Measurements from ENCODE around the gene NKD1.

The NKD1 gene

DNA sequence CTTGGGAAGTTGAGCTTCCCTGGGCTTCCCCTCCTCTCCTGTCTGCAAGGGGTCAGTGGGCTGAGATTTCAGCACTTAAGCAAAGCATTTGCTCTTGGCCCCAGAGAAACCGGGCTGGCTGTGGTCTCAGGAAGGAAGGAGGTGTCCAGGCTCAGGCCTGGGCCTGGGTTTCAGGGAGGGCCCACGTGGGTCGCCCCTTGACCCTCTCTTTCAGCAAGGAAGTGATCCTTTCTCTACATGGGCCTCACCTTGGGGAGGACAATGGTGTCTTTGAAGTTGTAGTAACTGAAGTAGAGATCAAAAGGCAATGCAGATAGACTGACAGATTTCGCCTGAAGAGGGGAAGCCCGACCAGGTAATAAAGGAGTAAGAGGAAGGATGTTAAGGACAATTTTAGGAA lies 147.9 kb downstream of the NKD1 start:
- Mint-ChIP-seq H3K4me3 (peak overlapping the region; percentile 44), H3K4me1 (ENCODE audit: low read depth) (peaks cover 61% of the 10 kb centered on the region), H3K9me3 (peaks cover 2% of the 10 kb centered on the region), H3K27me3 (ENCODE audit: low read depth) (peaks cover 4% of the 10 kb centered on the region), H3K36me3 (ENCODE audit: low read depth) (peaks cover 13% of the 10 kb centered on the region), H3K27ac (peak overlapping the region; percentile 85)
- no peak for DNase-seq (ENCODE audit: low spot score)

DNA sequence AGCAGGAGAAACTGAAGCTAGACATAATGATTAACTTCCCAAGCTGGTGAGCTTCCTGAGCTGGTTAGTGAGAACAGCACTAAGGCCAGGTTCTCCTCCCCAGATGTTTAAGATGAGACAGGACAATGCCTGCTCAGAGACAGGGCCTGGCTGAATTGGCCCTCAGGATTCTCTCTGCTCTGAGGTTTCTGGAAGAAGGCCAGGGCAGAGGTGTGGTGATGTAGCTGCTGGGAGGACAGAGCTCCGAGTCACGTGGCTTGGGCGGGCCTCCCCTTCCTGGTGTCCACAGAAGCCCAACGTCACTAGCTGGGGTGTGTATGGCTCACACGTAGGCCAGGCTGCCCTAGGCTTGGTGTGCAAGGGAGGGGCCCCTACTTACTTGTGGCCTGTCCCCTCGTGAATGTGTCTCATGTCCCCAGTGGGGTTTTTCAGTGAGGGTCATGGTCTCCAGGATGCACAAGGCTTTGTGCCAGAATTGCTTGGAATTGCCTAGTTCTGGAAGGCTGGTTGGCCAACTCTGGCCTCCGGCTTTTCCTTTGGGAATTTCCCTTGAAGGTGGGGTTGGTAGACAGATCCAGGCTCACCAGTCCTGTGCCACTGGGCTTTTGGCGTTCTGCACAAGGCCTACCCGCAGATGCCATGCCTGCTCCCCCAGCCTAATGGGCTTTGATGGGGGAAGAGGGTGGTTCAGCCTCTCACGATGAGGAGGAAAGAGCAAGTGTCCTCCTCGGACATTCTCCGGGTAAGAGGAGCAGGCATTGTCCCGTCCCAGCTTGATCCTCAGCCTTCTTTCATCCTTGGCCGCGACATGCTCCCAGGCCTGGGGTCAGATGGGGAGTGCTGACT lies 148.6 kb downstream of the NKD1 start:
- peaks cover 19% of the 10 kb centered on the region for H3K36me3 Mint-ChIP-seq (ENCODE audit: low read depth)
- peak overlapping the region; percentile 85 for H3K27ac Mint-ChIP-seq
- H3K4me3 Mint-ChIP-seq, result peak overlapping the region; percentile 81
- peaks cover 61% of the 10 kb centered on the region for H3K4me1 Mint-ChIP-seq (ENCODE audit: low read depth)
- DNase-seq (ENCODE audit: low spot score), result peak; percentile 38
- H3K9me3 Mint-ChIP-seq, result peaks cover 8% of the 10 kb centered on the region
- peaks cover 4% of the 10 kb centered on the region for H3K27me3 Mint-ChIP-seq (ENCODE audit: low read depth)

DNA sequence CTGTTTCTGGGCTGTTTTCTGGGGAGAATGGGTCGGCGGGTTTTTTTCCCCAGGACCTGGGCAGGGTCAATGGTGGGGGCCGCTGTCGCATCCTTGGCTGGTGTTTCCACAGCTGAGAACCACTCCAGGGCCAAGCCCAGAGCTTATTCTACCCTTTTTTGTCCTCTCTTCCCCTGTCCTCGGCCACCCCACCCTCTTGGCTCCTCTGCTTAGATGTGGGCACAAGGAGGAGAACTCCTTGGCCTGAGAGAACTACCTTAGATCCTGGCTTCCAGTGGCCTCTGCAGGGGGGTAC lies 149.2 kb downstream of the NKD1 start:
- Mint-ChIP-seq H3K4me3 (peak overlapping the region; percentile 81), H3K36me3 (ENCODE audit: low read depth) (peaks cover 22% of the 10 kb centered on the region), H3K27me3 (ENCODE audit: low read depth) (peaks cover 4% of the 10 kb centered on the region), H3K9me3 (peaks cover 8% of the 10 kb centered on the region), H3K27ac (peak overlapping the region; percentile 85), H3K4me1 (ENCODE audit: low read depth) (peaks cover 59% of the 10 kb centered on the region)
- DNase-seq (ENCODE audit: low spot score), result no peak

DNA sequence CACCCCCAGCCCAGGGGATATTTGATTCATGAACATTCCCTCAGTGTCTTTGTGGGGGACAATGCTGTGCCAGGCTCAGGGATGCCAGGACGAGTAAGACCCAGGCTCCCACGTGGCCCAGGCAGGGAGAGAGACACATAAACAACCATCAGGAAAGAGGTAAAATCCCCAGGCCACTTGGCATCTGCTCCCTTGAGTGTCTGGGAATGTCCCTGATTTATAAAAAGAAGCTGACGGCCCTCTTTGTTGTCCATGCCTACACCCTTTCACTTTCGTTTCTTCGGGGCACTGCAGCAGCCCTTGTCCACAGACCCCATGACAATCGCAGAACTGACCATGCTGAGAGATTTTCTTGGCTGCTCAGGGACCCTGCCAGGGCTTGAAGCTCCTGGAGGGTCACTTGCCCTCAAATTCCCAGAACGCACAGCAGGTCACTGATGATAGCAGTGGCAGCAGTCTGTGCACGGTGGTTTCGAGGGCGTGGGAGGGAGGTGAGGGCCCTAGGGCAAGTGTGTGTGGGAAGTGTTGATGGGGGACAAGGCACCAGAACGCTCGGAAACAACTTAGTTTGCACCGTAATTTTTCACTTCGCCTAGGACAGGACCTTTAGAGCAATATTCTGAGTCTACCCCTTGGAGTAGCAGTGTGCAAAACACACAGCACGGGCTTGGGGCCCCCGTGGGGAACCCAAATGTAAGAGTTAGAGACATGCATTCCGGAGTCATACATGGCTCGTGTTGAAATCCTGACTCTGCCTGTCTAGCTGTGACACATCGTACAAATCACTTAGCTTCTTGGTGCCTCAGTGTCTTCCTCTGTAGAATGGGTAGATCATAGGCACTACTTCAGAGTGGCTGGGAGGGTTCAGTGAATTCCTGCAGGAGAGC lies 149.9 kb downstream of the NKD1 start:
- H3K4me1 Mint-ChIP-seq (ENCODE audit: low read depth), result peaks cover 53% of the 10 kb centered on the region
- H3K36me3 Mint-ChIP-seq (ENCODE audit: low read depth), result peaks cover 24% of the 10 kb centered on the region
- DNase-seq (ENCODE audit: low spot score), result peak; percentile 57
- H3K4me3 Mint-ChIP-seq, result peak overlapping the region; percentile 81
- H3K27me3 Mint-ChIP-seq (ENCODE audit: low read depth), result no peaks in the 10 kb centered on the region
- H3K27ac Mint-ChIP-seq, result peak overlapping the region; percentile 85
- peaks cover 8% of the 10 kb centered on the region for H3K9me3 Mint-ChIP-seq

All from T-helper 2 cell treated with Interferon-gamma antibody and Interleukin-4, amounts not matched to agents 5 μg/mL and 100 μg/mL, for 36 hours (primary cell).